HepG2 (cell line): ENCODE measurements around the gene TUBA4B. TPM values are rescaled to one million over a fixed set of nuclear protein-coding genes. Genes with fewer than 3 reads are reported as not detected.

Experiments used
- EHMT2 ChIP-seq: fragments of 200-600 bp; sonication (generic); IDR thresholded peaks from 2 replicates; pipeline ENCODE4 v1.7.0; 2017; ENCODE audit warnings: antibody characterized with exemption, low read depth, low read length, borderline replicate concordance
- GATAD1 ChIP-seq: IDR thresholded peaks from 2 replicates; pipeline ENCODE4 v1.6.1; 2016; ENCODE audit warnings: missing genetic modification reagents, missing compliant biosample characterization
- HDAC2 ChIP-seq: sonication (generic); formaldehyde crosslinking; IDR thresholded peaks from 2 replicates; pipeline ENCODE4 v1.4.0; 2020; ENCODE audit warnings: missing genetic modification reagents
- HMGXB4 ChIP-seq, 2 experiments: sonication (generic) in 1 of 2; formaldehyde crosslinking in 1 of 2; IDR thresholded peaks; 2 replicates each; pipeline versions ENCODE4 v1.4.0 to v1.6.1; 2018 to 2020; ENCODE audit warnings: missing genetic modification reagents in 2 of 2, borderline replicate concordance in 1 of 2, low read depth in 1 of 2, mild to moderate bottlenecking in 1 of 2, missing biosample characterization in 1 of 2
- HOMEZ ChIP-seq: IDR thresholded peaks from 2 replicates; pipeline ENCODE4 v1.6.1; 2016; ENCODE audit warnings: low read depth
- MTA1 ChIP-seq: sonication (generic); formaldehyde crosslinking; IDR thresholded peaks from 2 replicates; pipeline ENCODE4 v1.4.0; 2020; ENCODE audit warnings: missing genetic modification reagents, mild to moderate bottlenecking, borderline replicate concordance
- STAT5B ChIP-seq: sonication (generic); formaldehyde crosslinking; IDR thresholded peaks from 2 replicates; pipeline ENCODE4 v1.4.0; 2020; ENCODE audit warnings: missing genetic modification reagents
- U2AF1 ChIP-seq: fragments of 200-400 bp; formaldehyde crosslinking; optimal IDR thresholded peaks from 2 replicates; pipeline ENCODE3; 2017; ENCODE audit warnings: mild to moderate bottlenecking, low read depth, low read length
- ZNF18 ChIP-seq: sonication (generic); formaldehyde crosslinking; IDR thresholded peaks from 2 replicates; pipeline ENCODE4 v1.8.0; 2022; ENCODE audit warnings: mild to moderate bottlenecking, missing genetic modification reagents; ENCODE audit not compliant: insufficient replicate concordance
- ZNF256 ChIP-seq: sonication (generic); formaldehyde crosslinking; conservative IDR thresholded peaks from 2 replicates; pipeline ENCODE4 v1.4.0; 2020; ENCODE audit warnings: missing genetic modification reagents
- ZNF263 ChIP-seq: sonication (generic); formaldehyde crosslinking; IDR thresholded peaks from 2 replicates; pipeline ENCODE4 v1.4.0; 2020; ENCODE audit warnings: missing genetic modification reagents
- ZNF264 ChIP-seq: sonication (generic); formaldehyde crosslinking; IDR thresholded peaks from 2 replicates; pipeline ENCODE4 v1.4.0; 2020; ENCODE audit warnings: missing genetic modification reagents
- ZNF510 ChIP-seq: sonication (generic); formaldehyde crosslinking; IDR thresholded peaks from 2 replicates; pipeline ENCODE4 v1.4.0; 2020; ENCODE audit warnings: low read depth, mild to moderate bottlenecking, missing genetic modification reagents
- ZNF549 ChIP-seq: sonication (generic); formaldehyde crosslinking; IDR thresholded peaks from 2 replicates; pipeline ENCODE4 v1.5.0; 2020; ENCODE audit warnings: missing genetic modification reagents
- ZNF816 ChIP-seq: sonication (generic); formaldehyde crosslinking; IDR thresholded peaks from 2 replicates; pipeline ENCODE4 v1.8.0; 2022; ENCODE audit warnings: missing genetic modification reagents, mild to moderate bottlenecking, borderline replicate concordance
- polyA plus RNA-seq, 8 experiments: library from polyadenylated mRNA; depleted of rRNA in 3 of 8; stranded (reverse) in 7 of 8; unstranded in 1 of 8; fragments of >200 nt; fragmentation: Illumina TruSeq in 4 of 8; extraction: Trizol in 4 of 8; gene quantifications; 2 replicates each; pipeline versions ENCODE4 v1.2.1 to v1.2.3, GENCODE V29; 2011 to 2016; ENCODE audit warnings: low read depth in 4 of 8, missing spikeins in 1 of 8, mixed read lengths in 1 of 8; ENCODE audit not compliant: insufficient read depth in 1 of 8
- total RNA-seq, 5 experiments: library from RNA; depleted of rRNA; stranded (reverse); fragments of >200 nt; fragmentation: Illumina TruSeq; extraction: Trizol; gene quantifications; 2 replicates each; pipeline ENCODE4 v1.2.3, GENCODE V29; 2016; ENCODE audit warnings: low read depth in 1 of 5

TUBA4B gene
- total and polyA plus RNA-seq, 2 of the 13 experiments (the other 11 are each of a cell fraction or from before 2014, with no cell fraction given) = 0.18 to 0.22 TPM

- TF ChIP-seq MTA1 (peak; percentile 88; the same call in 1 of the 2 replicates), ZNF510 (peak; percentile 53; the same call in 1 of the 2 replicates), HOMEZ (CRISPR knock-in tag) (0 out of 2 replicates have a peak, but pooled peaks have one; percentile 12), ZNF18 (CRISPR knock-in tag) (no peak), ZNF816 (CRISPR knock-in tag) (peak; percentile 86; the same call in 1 of the 2 replicates), ZNF549 (CRISPR knock-in tag) (no peak), EHMT2 (no peak), GATAD1 (CRISPR knock-in tag) (peak; percentile 76), ZNF264 (CRISPR knock-in tag) (0 out of 2 replicates have a peak, but pooled peaks have one; percentile 36), U2AF1 (peak; percentile 73), HMGXB4 (CRISPR knock-in tag; IDR thresholded peaks at IDR 0.05; ENCODE audit: borderline replicate concordance in 1 of 2, low read depth in 1 of 2) (peak; percentile 100), HDAC2 (CRISPR knock-in tag) (peak; percentile 80), STAT5B (no peak), ZNF256 (CRISPR knock-in tag) (0 out of 2 replicates have a peak, but pooled peaks have one; percentile 53), ZNF263 (CRISPR knock-in tag) (peak; percentile 77)
Observed at GRCh38 chr2:219294356-219295351, 41.6 kb downstream of the TUBA4B start (continued).
